ENCODE measurements around the gene TRIP12. TPM values are rescaled to one million over a fixed set of nuclear protein-coding genes. Genes with fewer than 3 reads are reported as not detected.
A peak's percentile ranks its signal among the peaks of the same experiment; 100 is the strongest.

The TRIP12 gene
- total and polyA plus RNA-seq, 2 of the 13 experiments (the other 11 are each of a cell fraction or from before 2014, with no cell fraction given) = 72.1 to 153 TPM

DNA sequence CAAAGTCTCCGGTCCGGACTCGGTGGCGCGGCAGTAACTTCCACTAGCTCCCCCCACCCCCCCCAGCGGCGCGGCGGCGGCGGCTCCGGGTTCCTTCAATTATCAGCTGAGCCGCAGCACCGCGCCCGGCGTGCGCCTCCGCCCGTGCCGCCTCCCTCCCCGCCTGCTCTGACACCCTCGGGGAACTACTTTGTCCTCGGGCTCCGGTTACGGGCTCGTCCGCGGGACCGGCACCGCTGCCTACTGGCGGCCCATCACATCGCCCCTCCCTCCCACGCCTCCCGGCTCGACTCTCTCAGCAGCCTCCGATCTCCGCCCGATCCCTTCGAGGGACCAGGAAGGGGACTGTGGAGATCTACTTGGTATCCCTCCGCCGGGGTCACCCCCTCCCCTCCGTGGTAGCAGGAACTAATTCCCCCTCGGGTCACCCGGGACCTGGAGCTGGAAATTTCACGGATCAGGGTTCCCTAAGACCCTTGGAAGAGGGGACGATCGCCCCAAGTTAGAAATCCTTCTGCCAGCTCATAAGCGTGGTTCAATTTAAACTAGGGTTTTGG is at the start of gene TRIP12 (continued):
- TF ChIP-seq, protein P1, sequence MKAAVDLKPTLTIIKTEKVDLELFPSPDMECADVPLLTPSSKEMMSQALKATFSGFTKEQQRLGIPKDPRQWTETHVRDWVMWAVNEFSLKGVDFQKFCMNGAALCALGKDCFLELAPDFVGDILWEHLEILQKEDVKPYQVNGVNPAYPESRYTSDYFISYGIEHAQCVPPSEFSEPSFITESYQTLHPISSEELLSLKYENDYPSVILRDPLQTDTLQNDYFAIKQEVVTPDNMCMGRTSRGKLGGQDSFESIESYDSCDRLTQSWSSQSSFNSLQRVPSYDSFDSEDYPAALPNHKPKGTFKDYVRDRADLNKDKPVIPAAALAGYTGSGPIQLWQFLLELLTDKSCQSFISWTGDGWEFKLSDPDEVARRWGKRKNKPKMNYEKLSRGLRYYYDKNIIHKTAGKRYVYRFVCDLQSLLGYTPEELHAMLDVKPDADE (CRISPR knock-in tag; IDR thresholded peaks at IDR 0.05) = 0 out of 2 replicates have a peak, but pooled peaks have one; percentile 0
- TF ChIP-seq NFYB (CRISPR knock-in tag; IDR thresholded peaks at IDR 0.05) = peak; percentile 67
- 0 out of 2 replicates have a peak, but pooled peaks have one; percentile 13 for TF ChIP-seq ZNF224 (CRISPR knock-in tag; IDR thresholded peaks at IDR 0.05)
- TF ChIP-seq ZBTB3 (CRISPR knock-in tag; IDR thresholded peaks at IDR 0.05; ENCODE audit: borderline replicate concordance, low read depth) = no peak
- TF ChIP-seq KLF12 (CRISPR knock-in tag; IDR thresholded peaks at IDR 0.05; ENCODE audit: borderline replicate concordance) = peak; percentile 49; the same call in 1 of the 2 replicates
- TF ChIP-seq ZNF891 (CRISPR knock-in tag; IDR thresholded peaks at IDR 0.05) = peak; percentile 40; the same call in 1 of the 2 replicates
- peak; percentile 60 for TF ChIP-seq ZNF24 (IDR thresholded peaks at IDR 0.05)
- TF ChIP-seq KDM5A (IDR thresholded peaks at IDR 0.05; ENCODE audit: borderline replicate concordance, low read length) = peak; percentile 91; the same call in 1 of the 2 replicates
- TF ChIP-seq RFXAP (CRISPR knock-in tag; IDR thresholded peaks at IDR 0.05; ENCODE audit: borderline replicate concordance) = peak; percentile 78
- TF ChIP-seq ZNF615 (CRISPR knock-in tag; IDR thresholded peaks at IDR 0.05; ENCODE audit: borderline replicate concordance) = 0 out of 2 replicates have a peak, but pooled peaks have one; percentile 48
- no peak for TF ChIP-seq TEAD3 (CRISPR knock-in tag; optimal IDR thresholded peaks at IDR 0.05; ENCODE audit: borderline replicate concordance)
- TF ChIP-seq, protein P2, sequence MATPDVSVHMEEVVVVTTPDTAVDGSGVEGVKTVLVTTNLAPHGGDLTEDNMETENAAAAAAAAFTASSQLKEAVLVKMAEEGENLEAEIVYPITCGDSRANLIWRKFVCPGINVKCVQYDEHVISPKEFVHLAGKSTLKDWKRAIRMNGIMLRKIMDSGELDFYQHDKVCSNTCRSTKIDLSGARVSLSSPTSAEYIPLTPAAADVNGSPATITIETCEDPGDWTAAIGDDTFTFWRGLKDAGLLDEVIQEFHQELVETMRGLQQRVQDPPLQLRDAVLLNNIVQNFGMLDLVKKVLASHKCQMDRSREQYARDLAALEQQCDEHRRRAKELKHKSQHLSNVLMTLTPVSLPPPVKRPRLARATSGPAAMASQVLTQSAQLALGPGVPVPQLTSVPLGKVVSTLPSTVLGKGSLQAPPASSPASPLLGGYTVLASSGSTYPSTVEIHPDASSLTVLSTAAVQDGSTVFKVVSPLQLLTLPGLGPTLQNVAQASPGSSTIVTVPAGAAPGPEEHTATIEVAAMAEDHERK (CRISPR knock-in tag; IDR thresholded peaks at IDR 0.05; ENCODE audit: low read depth) = peak; percentile 38; the same call in 1 of the 2 replicates
- TF ChIP-seq IRX3 (CRISPR knock-in tag; IDR thresholded peaks at IDR 0.05; ENCODE audit: borderline replicate concordance, low read depth) = peak; percentile 28; the same call in 1 of the 2 replicates
- peak; percentile 22; the same call in 1 of the 2 replicates for TF ChIP-seq REL (CRISPR knock-in tag; conservative IDR thresholded peaks at IDR 0.05)
- TF ChIP-seq SALL2 (CRISPR knock-in tag; IDR thresholded peaks at IDR 0.05) = peak; percentile 63; the same call in 1 of the 2 replicates
- TF ChIP-seq FOXA1 (IDR thresholded peaks at IDR 0.05) = no peak
- 0 out of 2 replicates have a peak, but pooled peaks have one; percentile 2 for TF ChIP-seq FOXA1 (CRISPR knock-in tag; IDR thresholded peaks at IDR 0.05)
- TF ChIP-seq ZNF331 (CRISPR knock-in tag; IDR thresholded peaks at IDR 0.05) = peak; percentile 73
- peak; percentile 81 for TF ChIP-seq RBFOX2 (IDR thresholded peaks at IDR 0.05; ENCODE audit: low read depth, low read length)
- peak; percentile 70 for TF ChIP-seq NFYC (CRISPR knock-in tag; IDR thresholded peaks at IDR 0.05)
- TF ChIP-seq, protein P3, sequence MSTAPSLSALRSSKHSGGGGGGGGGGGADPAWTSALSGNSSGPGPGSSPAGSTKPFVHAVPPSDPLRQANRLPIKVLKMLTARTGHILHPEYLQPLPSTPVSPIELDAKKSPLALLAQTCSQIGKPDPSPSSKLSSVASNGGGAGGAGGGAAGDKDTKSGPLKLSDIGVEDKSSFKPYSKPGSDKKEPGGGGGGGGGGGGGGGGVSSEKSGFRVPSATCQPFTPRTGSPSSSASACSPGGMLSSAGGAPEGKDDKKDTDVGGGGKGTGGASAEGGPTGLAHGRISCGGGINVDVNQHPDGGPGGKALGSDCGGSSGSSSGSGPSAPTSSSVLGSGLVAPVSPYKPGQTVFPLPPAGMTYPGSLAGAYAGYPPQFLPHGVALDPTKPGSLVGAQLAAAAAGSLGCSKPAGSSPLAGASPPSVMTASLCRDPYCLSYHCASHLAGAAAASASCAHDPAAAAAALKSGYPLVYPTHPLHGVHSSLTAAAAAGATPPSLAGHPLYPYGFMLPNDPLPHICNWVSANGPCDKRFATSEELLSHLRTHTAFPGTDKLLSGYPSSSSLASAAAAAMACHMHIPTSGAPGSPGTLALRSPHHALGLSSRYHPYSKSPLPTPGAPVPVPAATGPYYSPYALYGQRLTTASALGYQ (CRISPR knock-in tag; IDR thresholded peaks at IDR 0.05) = 0 out of 2 replicates have a peak, but pooled peaks have one; percentile 31
- peak; percentile 87 for TF ChIP-seq FOXC1 (CRISPR knock-in tag; IDR thresholded peaks at IDR 0.05; ENCODE audit: borderline replicate concordance)
- TF ChIP-seq, protein P4, sequence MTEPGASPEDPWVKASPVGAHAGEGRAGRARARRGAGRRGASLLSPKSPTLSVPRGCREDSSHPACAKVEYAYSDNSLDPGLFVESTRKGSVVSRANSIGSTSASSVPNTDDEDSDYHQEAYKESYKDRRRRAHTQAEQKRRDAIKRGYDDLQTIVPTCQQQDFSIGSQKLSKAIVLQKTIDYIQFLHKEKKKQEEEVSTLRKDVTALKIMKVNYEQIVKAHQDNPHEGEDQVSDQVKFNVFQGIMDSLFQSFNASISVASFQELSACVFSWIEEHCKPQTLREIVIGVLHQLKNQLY (CRISPR knock-in tag; IDR thresholded peaks at IDR 0.05) = peak; percentile 33; the same call in 1 of the 2 replicates
- TF ChIP-seq, protein P5, sequence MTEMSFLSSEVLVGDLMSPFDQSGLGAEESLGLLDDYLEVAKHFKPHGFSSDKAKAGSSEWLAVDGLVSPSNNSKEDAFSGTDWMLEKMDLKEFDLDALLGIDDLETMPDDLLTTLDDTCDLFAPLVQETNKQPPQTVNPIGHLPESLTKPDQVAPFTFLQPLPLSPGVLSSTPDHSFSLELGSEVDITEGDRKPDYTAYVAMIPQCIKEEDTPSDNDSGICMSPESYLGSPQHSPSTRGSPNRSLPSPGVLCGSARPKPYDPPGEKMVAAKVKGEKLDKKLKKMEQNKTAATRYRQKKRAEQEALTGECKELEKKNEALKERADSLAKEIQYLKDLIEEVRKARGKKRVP (CRISPR knock-in tag; IDR thresholded peaks at IDR 0.05) = peak in 1 of 2 experiments; percentile 64; a peak in 2 of 4 replicates
